Small intestine (tissue), 16 donors: ENCODE results near the gene OR13H1. TPM values are rescaled to one million over a fixed set of nuclear protein-coding genes. Genes with fewer than 3 reads are reported as not detected.
"Not testable (repeated sequence)": the region's sequence is repeated elsewhere in the genome, so short reads cannot be mapped to it uniquely, and the experiment has no call there.

Experiments
- DNase-seq, 2 donors: peaks; one replicate each; pipeline versions ENCODE4 v3.0.0 to v3.0.0-alpha.2; 2013
- FAIRE-seq: peaks from 2 replicates; lab custom pipeline; 2012; peaks lifted over from hg19 to GRCh38; lab: Jason Lieb, UNC
- H3K27ac ChIP-seq, 3 donors: one replicate each; pipeline ENCODE4 v1.5.1; 2013; ENCODE audit warnings: low read length in 2 of 3, mild to moderate bottlenecking in 2 of 3, control low read depth in 1 of 3, inconsistent platforms in 1 of 3, low read depth in 1 of 3, moderate library complexity in 1 of 3
- H3K27me3 ChIP-seq, 3 donors: one replicate each; pipeline ENCODE4 v1.6.1; 2013; ENCODE audit warnings: low read length in 3 of 3, inconsistent platforms in 1 of 3; ENCODE audit not compliant: control insufficient read depth in 3 of 3, insufficient read depth in 3 of 3
- H3K36me3 ChIP-seq, 3 donors: one replicate each; pipeline ENCODE4 v1.6.1; 2013; ENCODE audit warnings: low read length in 3 of 3, inconsistent platforms in 1 of 3, low read depth in 1 of 3, mild to moderate bottlenecking in 1 of 3, moderate library complexity in 1 of 3; ENCODE audit not compliant: control insufficient read depth in 3 of 3, insufficient read depth in 2 of 3
- H3K4me1 ChIP-seq, 3 donors: one replicate each; pipeline ENCODE4 v1.6.1; 2013; ENCODE audit warnings: low read length in 2 of 3, inconsistent platforms in 1 of 3, low read depth in 1 of 3, mild to moderate bottlenecking in 1 of 3, moderate library complexity in 1 of 3; ENCODE audit not compliant: control insufficient read depth in 3 of 3, insufficient read depth in 2 of 3
- H3K4me3 ChIP-seq, 3 donors: one replicate each; pipeline ENCODE4 v1.5.1; 2013; ENCODE audit warnings: low read length in 3 of 3, control low read depth in 1 of 3, inconsistent platforms in 1 of 3, low read depth in 1 of 3, mild to moderate bottlenecking in 1 of 3, moderate library complexity in 1 of 3
- H3K9me3 ChIP-seq, 2 donors: one replicate each; pipeline ENCODE4 v1.6.1; 2013; ENCODE audit warnings: low read depth in 1 of 2, low read length in 1 of 2; ENCODE audit not compliant: control insufficient read depth in 2 of 2, insufficient read depth in 1 of 2
- WGBS, 3 donors: extraction: QIAGEN DNeasy Blood & Tissue Kit; methylation state at CpG; one replicate each; pipeline ENCODE4 v1.1.7; 2013; 5-methylcytosine and 5-hydroxymethylcytosine counted together
- long read RNA-seq, 10 donors: transcript quantifications; one replicate each; lab custom pipeline, GENCODE V29; 2026
- polyA plus RNA-seq, 4 donors: library from polyadenylated mRNA; stranded (reverse) in 3 of 4; unstranded in 1 of 4; fragments of 200-250 nt in 3 of 4; fragments of 120-200 nt in 1 of 4; gene quantifications; one replicate each; pipeline versions ENCODE4 v1.2.1 to v1.2.3, GENCODE V29; 2013
- donor health status: healthy with polysubstance abuse.
- donor health status: control.
- donor health status: control.
- donor health status: Bipolar disorder and iron deficiency.
- donor health status: healthy.

OR13H1 gene
- polyA plus RNA-seq, result not detected
- long read RNA-seq, donor 1, result 0 reads
- long read RNA-seq, donor 2, result 0 reads
- long read RNA-seq, donor 3, result 0 reads
- long read RNA-seq, donor 4, result 0 reads
- long read RNA-seq, donor 5, result 0 reads
- long read RNA-seq, donor 6, result 0 reads
- long read RNA-seq, donor 7, result 0 reads
- long read RNA-seq, donor 8, result 0 reads
- long read RNA-seq, donor 9, result 0 reads
- long read RNA-seq, donor 10, result 0 reads

GRCh38 chrX:131543774-131544173 lies at the start of gene OR13H1:
OR13H1 (plus strand) TSS chrX:131544074; CDS start chrX:131544074, 0 bp downstream.
- DNase-seq (no peak), FAIRE-seq (no peak)
- 24 to 76% (median 64%) methylated on average over 1 of the region's 1 CpG for WGBS, 3 donors
- H3K36me3 ChIP-seq, result no peaks in the 10 kb centered on the region
- H3K27ac ChIP-seq, result no peak within 1 kb of the TSS
- H3K9me3 ChIP-seq, result no peaks in the 10 kb centered on the region
- H3K4me1 ChIP-seq, result no peaks in the 10 kb centered on the region
- H3K27me3 ChIP-seq, result no peaks in the 10 kb centered on the region
- no peak within 1 kb of the TSS for H3K4me3 ChIP-seq

- H3K4me1 ChIP-seq, H3K9me3 ChIP-seq, H3K36me3 ChIP-seq, H3K27ac ChIP-seq, FAIRE-seq, DNase-seq, H3K4me3 ChIP-seq, H3K27me3 ChIP-seq: not testable (repeated sequence)
- 62 to 68% (median 66%) methylated on average over 5 of the region's 5 CpGs for WGBS, 3 donors
These were observed 42.3 kb upstream of the OR13H1 start for GRCh38 chrX:131501556-131501955.

- Histone ChIP-seq H3K36me3 (no peaks in the 10 kb centered on the region), H3K27ac (no peak overlapping the region), H3K4me3 (no peak overlapping the region), H3K9me3 (no peaks in the 10 kb centered on the region), H3K27me3 (no peaks in the 10 kb centered on the region), H3K4me1 (no peaks in the 10 kb centered on the region)
- DNase-seq (no peak), FAIRE-seq (no peak)
- 81 to 89% (median 88%) methylated on average over 8 to 9 of the region's 9 CpGs for WGBS, 3 donors
These were observed 30.5 kb upstream of the OR13H1 start for GRCh38 chrX:131513159-131513914.

DNA sequence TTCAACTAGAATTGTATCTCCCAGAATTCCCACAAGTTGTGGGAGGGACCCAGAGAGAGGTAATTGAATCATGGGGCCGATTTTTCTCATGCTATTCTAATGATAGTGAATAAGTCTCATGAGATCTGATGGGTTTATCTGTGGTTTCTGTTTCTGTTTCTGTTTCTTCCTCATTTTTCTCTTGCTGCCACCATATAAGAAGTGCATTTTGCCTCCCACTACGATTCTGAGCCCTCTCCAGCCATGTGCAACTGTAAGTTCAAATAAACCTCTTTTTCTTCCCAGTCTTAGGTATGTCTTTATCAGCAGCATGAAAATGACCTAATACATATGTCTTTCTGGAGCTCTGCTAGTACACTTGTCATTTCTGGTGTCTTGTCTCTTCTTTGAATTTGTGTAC lies 22.1 kb upstream of the OR13H1 start:
- no peak for DNase-seq
- no peak overlapping the region for H3K27ac ChIP-seq
- H3K36me3 ChIP-seq, result no peaks in the 10 kb centered on the region
- no peaks in the 10 kb centered on the region for H3K4me1 ChIP-seq
- no peak for FAIRE-seq
- WGBS, 3 donors, result 23 to 46% (median 43%) methylated on average over 2 of the region's 2 CpGs
- H3K4me3 ChIP-seq, result no peak overlapping the region
- H3K9me3 ChIP-seq, result no peaks in the 10 kb centered on the region
- H3K27me3 ChIP-seq, result no peaks in the 10 kb centered on the region

DNA sequence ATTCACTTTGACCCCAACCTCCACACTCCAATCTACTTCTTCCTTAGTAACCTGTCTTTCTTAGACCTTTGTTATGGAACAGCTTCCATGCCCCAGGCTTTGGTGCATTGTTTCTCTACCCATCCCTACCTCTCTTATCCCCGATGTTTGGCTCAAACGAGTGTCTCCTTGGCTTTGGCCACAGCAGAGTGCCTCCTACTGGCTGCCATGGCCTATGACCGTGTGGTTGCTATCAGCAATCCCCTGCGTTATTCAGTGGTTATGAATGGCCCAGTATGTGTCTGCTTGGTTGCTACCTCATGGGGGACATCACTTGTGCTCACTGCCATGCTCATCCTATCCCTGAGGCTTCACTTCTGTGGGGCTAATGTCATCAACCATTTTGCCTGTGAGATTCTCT lies 344 bp downstream of the OR13H1 start:
- Histone ChIP-seq H3K4me3 (no peak overlapping the region), H3K9me3 (no peaks in the 10 kb centered on the region), H3K27ac (no peak overlapping the region), H3K27me3 (no peaks in the 10 kb centered on the region), H3K36me3 (no peaks in the 10 kb centered on the region), H3K4me1 (no peaks in the 10 kb centered on the region)
- WGBS, 3 donors, result 56 to 77% (median 77%) methylated on average over 4 of the region's 4 CpGs
- DNase-seq (no peak), FAIRE-seq (no peak)

DNA sequence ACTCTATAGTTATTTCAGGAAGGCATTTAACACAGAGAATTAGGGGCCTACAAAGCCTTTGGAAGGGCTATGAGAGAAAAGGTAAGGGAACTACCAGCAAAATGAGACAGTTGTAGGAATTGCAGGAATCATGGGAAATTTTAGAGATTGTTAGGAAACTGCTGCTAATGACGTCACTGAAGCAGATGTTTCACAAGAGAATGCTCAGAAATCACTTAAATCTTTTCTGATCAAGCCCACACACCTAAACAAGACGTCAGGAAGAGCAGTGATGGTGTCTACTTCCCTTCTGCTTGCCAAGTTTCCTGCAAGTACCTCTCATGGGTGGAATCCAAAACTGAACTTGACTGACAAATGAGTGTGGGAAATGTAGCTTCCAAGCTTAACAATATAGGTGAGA lies 5.1 kb downstream of the OR13H1 start:
- H3K27ac ChIP-seq, result no peak overlapping the region
- no peaks in the 10 kb centered on the region for H3K36me3 ChIP-seq
- H3K9me3 ChIP-seq, result no peaks in the 10 kb centered on the region
- no peaks in the 10 kb centered on the region for H3K4me1 ChIP-seq
- no peaks in the 10 kb centered on the region for H3K27me3 ChIP-seq
- FAIRE-seq (no peak), DNase-seq (no peak)
- no peak overlapping the region for H3K4me3 ChIP-seq
- 17 to 31% (median 25%) methylated on average over 2 of the region's 2 CpGs for WGBS, 3 donors

DNA sequence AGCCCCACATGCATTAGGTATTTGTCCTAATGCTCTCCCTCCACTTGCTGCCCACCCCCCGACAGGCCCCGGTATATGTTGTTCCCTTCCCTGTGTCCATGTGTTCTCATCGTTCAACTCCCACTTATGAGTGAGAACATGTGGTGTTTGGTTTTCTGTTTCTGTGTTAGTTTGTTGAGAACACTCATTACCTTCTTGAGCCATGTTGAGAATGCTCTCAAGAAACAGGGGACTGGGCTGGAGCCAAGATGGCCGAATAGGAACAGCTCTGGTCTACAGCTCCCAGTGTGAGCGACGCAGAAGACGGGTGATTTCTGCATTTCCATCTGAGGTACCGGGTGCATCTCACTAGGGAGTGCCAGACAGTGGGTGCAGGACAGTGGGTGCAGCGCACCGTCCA lies 8.6 kb downstream of the OR13H1 start:
- 87 to 92% (median 88%) methylated on average over 8 to 10 of the region's 10 CpGs for WGBS, 3 donors
- not testable (repeated sequence) for H3K27ac ChIP-seq, FAIRE-seq

DNA sequence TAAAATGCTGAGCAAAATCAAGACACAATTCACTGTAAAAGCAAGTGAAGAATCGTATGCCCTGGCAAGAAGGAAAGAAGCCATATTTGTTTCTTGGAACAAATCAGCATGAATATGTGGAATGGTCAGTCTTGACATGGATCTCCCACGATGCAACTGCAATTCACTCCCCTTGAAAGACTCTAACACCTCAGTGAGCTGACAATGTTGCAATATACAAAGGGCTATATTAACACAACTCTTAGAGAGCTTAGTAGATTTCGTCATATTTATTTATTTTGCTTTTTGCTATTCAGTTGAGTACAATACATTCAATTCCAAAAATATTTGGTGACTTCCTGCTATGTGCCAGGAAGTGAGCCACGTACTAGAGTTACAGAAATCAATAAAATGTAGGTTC lies 14.7 kb downstream of the OR13H1 start:
- Histone ChIP-seq H3K4me3 (no peak overlapping the region), H3K4me1 (no peaks in the 10 kb centered on the region), H3K36me3 (no peaks in the 10 kb centered on the region), H3K27ac (no peak overlapping the region), H3K27me3 (no peaks in the 10 kb centered on the region), H3K9me3 (no peaks in the 10 kb centered on the region)
- WGBS, 3 donors, result 64 to 74% (median 69%) methylated on average over 4 of the region's 4 CpGs
- no peak for FAIRE-seq
- DNase-seq, result no peak

More for the DNA sequence above, 8.6 kb downstream of the OR13H1 start:
- not testable (repeated sequence) for H3K4me1 ChIP-seq, H3K36me3 ChIP-seq, DNase-seq, H3K9me3 ChIP-seq, H3K4me3 ChIP-seq, H3K27me3 ChIP-seq
